ENCODE measurements around the gene MYZAP.

MYZAP gene

GRCh38 chr15:57697588-57697987, 105.9 kb downstream of the MYZAP start:
- DNase-seq (ENCODE audit: low spot score), result no peak

- no peak for DNase-seq (ENCODE audit: low spot score)
Observed at GRCh38 chr15:57698243-57698642, 106.5 kb downstream of the MYZAP start.

GRCh38 chr15:57698991-57699390, 107.3 kb downstream of the MYZAP start:
- DNase-seq (ENCODE audit: low spot score), result no peak

DNA sequence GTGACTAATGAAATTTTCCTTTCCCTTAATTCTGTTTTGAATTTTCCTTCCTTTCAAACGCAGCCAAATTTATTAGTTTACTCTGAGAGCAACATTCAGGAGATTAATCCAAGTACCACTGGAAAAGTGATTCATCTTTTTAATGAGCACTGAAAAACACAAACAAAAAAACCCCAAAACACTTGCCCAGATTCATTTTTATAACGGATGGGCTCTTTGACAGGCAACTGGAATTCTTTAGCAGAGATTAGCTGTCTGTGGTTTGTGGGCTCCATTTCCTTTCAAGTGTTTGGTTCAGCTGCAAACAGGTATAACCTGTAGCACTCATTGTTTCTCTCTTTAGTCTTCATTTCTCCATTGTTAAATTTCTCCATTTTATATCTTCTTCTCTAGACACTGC, 111.7 kb downstream of the MYZAP start:
- no peak for DNase-seq (ENCODE audit: low spot score)

- DNase-seq (ENCODE audit: low spot score), result no peak
Observed at GRCh38 chr15:57704441-57704840, 112.7 kb downstream of the MYZAP start.

- no peak for DNase-seq (ENCODE audit: low spot score)
Observed at GRCh38 chr15:57705746-57706404, 114.2 kb downstream of the MYZAP start.

- peak; percentile 98 for DNase-seq (ENCODE audit: low spot score)
Observed at GRCh38 chr15:57706405-57707209, 114.9 kb downstream of the MYZAP start, which contains the start of gene POLR2M. POLR2M (plus strand) TSS chr15:57706714; CDS start chr15:57706843, 129 bp downstream.

DNA sequence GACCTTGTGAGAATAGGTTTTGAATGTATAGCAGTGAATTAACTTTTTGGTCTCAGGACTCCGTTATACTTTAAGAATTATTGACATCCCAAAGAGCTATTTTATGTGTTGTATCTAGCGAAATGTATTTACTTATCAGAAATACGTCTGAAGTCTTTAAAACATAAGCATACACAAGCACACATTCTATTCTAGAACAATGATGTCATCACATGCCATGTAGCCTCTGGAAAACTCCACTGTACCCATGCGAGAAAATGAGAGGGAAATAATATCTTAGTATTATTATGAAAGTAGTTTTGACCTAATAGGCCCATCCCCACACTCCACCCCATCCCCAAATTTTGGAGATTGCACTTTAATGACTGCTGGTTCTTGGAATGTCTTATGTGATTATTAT, 116.3 kb downstream of the MYZAP start:
- DNase-seq (ENCODE audit: low spot score), result no peak

DNA sequence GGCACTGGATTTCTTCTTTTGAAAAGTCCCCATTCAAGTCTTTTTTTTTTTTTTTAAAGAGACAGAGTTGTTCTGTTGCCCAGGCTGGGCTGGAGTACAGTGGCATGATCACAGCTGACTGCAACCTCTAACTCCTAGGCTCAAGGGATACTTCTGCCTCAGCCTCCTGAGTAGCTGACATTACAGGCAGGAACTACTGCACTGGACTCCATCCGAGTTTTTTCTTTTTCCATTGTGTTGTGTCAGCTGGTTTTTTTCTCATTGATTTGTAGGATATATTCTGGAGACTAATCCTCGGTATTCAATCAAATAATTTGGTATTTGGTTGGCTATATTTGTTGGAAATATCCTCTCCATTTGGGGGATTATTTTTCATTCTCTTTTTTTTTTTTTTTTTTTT, 126.6 kb downstream of the MYZAP start:
- no peak for DNase-seq (ENCODE audit: low spot score)

GRCh38 chr15:57720867-57721266, 129.2 kb downstream of the MYZAP start:
- DNase-seq (ENCODE audit: low spot score), result no peak

DNA sequence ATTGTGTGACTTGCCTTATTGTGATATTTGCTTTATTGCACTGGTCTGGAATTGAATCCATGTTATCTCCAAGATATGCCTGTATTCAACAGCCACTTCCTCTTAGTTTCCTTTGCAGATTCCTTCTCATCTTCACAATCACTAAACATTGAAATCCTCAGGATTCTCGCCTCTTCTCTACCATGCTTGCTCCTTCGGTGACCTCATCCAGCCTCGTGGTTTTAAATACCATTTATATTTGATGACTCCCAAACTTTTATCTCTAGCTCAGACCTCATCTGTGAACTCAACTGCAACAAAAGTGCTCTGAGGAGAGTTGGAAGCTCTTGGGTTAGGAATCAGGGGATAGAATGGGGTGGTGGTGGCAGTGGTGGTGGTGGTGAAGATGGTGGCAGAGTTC, 134.7 kb downstream of the MYZAP start:
- DNase-seq (ENCODE audit: low spot score), result no peak

DNA sequence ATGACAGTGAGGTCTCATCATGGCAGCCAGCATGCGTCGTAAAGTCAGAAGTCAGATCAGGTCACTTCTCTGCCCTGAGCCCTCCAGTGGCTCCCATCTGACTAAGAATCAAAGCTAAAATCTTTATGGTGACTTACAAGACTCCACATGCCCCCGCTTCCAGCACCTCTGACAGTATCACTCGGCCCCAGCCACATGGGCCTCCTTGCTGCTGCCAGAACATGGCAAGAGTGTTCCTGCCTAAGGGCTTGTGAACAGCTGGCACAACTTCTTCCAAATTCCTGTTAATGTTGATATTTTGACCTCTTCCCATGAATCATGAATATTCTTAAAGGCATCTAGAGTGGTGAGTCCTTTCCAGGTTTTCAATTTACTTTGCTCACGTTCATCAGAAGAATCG, 135.3 kb downstream of the MYZAP start:
- no peak for DNase-seq (ENCODE audit: low spot score)

DNA sequence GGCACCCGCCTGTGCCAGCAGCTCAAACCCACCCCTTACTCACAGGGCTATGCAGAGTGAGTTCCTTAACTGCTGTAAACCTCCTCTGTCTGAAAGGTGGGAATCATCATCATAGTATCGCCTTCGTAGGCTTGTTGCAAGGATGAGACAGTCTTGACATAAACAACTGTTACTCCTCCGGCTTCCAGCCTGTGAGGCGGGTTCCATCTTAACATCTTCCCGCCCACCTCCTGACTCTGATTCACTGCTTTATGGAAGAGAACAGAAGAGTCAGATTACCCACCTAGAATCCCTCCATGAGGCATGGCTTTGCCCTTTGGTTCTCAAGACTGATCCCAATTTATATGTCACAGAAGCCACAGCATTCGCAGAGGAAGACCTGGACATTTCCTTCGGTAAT, 136.7 kb downstream of the MYZAP start:
- DNase-seq (ENCODE audit: low spot score), result no peak

GRCh38 chr15:57730876-57731275, 139.2 kb downstream of the MYZAP start:
- no peak for DNase-seq (ENCODE audit: low spot score)

GRCh38 chr15:57731530-57732103, 139.9 kb downstream of the MYZAP start:
- DNase-seq (ENCODE audit: low spot score), result no peak

GRCh38 chr15:57732526-57733331, 141.0 kb downstream of the MYZAP start:
- no peak for DNase-seq (ENCODE audit: low spot score)

- no peak for DNase-seq (ENCODE audit: low spot score)
Observed at GRCh38 chr15:57734860-57735259, 143.2 kb downstream of the MYZAP start.
